Endothelial cell of umbilical vein (primary cell): ENCODE measurements around the gene ELF3. TPM values are rescaled to one million over a fixed set of nuclear protein-coding genes. Genes with fewer than 3 reads are reported as not detected.

ENCODE experiments used
- BruUV-seq: library from RNA; stranded (reverse); fragments of 400-500 nt; replicated peaks from 2 replicates; lab custom pipeline; 2021; lab: Mats Ljungman, UMichigan
- CTCF ChIA-PET: fragments of 300-600, 350-600 bp; sonication (Branson Sonifier 250); formaldehyde crosslinking; loops from one replicate; lab custom pipeline; 2021; ENCODE audit warnings: antibody characterized with exemption, inconsistent platforms; lab: Charles Lee
- POLR2A ChIA-PET: fragments of 300-600, 350-600 bp; sonication (Branson Sonifier 250); formaldehyde crosslinking; loops from one replicate; lab custom pipeline; 2021; ENCODE audit warnings: antibody characterized with exemption, inconsistent platforms; lab: Charles Lee
- DNase-seq: peaks from one replicate; pipeline ENCODE4 v3.0.0-alpha.2; 2011; ENCODE audit warnings: low read depth, low spot score
- FAIRE-seq: peaks from 2 replicates; lab custom pipeline; 2011; peaks lifted over from hg19 to GRCh38; lab: Jason Lieb, UNC
- H2AFZ ChIP-seq: 2 replicates; pipeline ENCODE4 v1.6.0; 2012; ENCODE audit warnings: low read depth, low read length, control low read depth, inconsistent platforms
- H3K27ac ChIP-seq: 2 replicates; pipeline ENCODE4 v1.5.1; 2011; ENCODE audit warnings: low read depth, mild to moderate bottlenecking, control low read depth, low read length, moderate library complexity; ENCODE audit not compliant: insufficient read depth
- H3K27me3 ChIP-seq, 2 experiments: 2 replicates each; pipeline versions ENCODE4 v1.6.0 to v1.6.1; 2011; ENCODE audit warnings: low read length in 2 of 2, mixed read lengths in 1 of 2; ENCODE audit not compliant: control insufficient read depth in 2 of 2, insufficient read depth in 2 of 2
- H3K36me3 ChIP-seq, 2 experiments: 2 replicates in 1 of 2; 3 replicates in 1 of 2; pipeline ENCODE4 v1.5.1; 2011; ENCODE audit warnings: low read length in 2 of 2, mild to moderate bottlenecking in 1 of 2, moderate library complexity in 1 of 2; ENCODE audit not compliant: control insufficient read depth in 2 of 2, insufficient read depth in 2 of 2; ENCODE audit errors: extremely low read depth in 1 of 2
- H3K4me1 ChIP-seq: 3 replicates; pipeline ENCODE4 v1.5.1; 2011; ENCODE audit warnings: mild to moderate bottlenecking, low read length; ENCODE audit not compliant: control insufficient read depth, insufficient read depth; ENCODE audit errors: extremely low read depth
- H3K4me2 ChIP-seq: 2 replicates; pipeline ENCODE4 v1.6.1; 2011; ENCODE audit warnings: low read length, control low read depth, mixed read lengths; ENCODE audit not compliant: insufficient read depth
- H3K4me3 ChIP-seq, 3 experiments: fragments of 200-600 bp in 1 of 3; sonication (generic), shearing (Covaris generic) in 1 of 3; replicated peaks in 1 of 3; 2 replicates each; pipeline ENCODE4 v1.5.1; 2011 to 2016; ENCODE audit warnings: control low read depth in 3 of 3, low read length in 3 of 3, mild to moderate bottlenecking in 2 of 3, inconsistent platforms in 1 of 3, low read depth in 1 of 3, moderate library complexity in 1 of 3; ENCODE audit not compliant: insufficient read depth in 1 of 3
- H3K79me2 ChIP-seq: 2 replicates; pipeline ENCODE4 v1.6.0; 2012; ENCODE audit warnings: low read length, inconsistent platforms; ENCODE audit not compliant: control insufficient read depth, insufficient read depth
- H3K9ac ChIP-seq: replicated peaks from 2 replicates; pipeline ENCODE3; 2011; ENCODE audit warnings: low read length, control low read depth; ENCODE audit not compliant: insufficient read depth; ENCODE audit errors: extremely low read depth
- H3K9me1 ChIP-seq: replicated peaks from 3 replicates; pipeline ENCODE4 v1.6.0; 2011; ENCODE audit warnings: mild to moderate bottlenecking, low read length; ENCODE audit not compliant: control insufficient read depth, insufficient read depth; ENCODE audit errors: extremely low read depth
- H3K9me3 ChIP-seq: replicated peaks from 2 replicates; pipeline ENCODE4 v1.5.1; 2012; ENCODE audit warnings: low read length, inconsistent platforms; ENCODE audit not compliant: control insufficient read depth, insufficient read depth
- H4K20me1 ChIP-seq: replicated peaks from 2 replicates; pipeline ENCODE3; 2011; ENCODE audit warnings: mild to moderate bottlenecking, low read length; ENCODE audit not compliant: control insufficient read depth, insufficient read depth; ENCODE audit errors: extremely low read depth
- CTCF ChIP-seq, 2 donors: IDR thresholded peaks; 1 replicate in 1 of 2; 2 replicates in 1 of 2; pipeline ENCODE4 v1.5.1; 2011; ENCODE audit warnings: low read length in 2 of 2, mild to moderate bottlenecking in 2 of 2, moderate library complexity in 2 of 2, control low read depth in 1 of 2, inconsistent platforms in 1 of 2, low read depth in 1 of 2; ENCODE audit not compliant: insufficient read depth in 1 of 2; ENCODE audit errors: extremely low read depth in 1 of 2
- EZH2 ChIP-seq: IDR thresholded peaks from 2 replicates; pipeline ENCODE4 v1.6.1; 2012; ENCODE audit warnings: borderline replicate concordance, low read depth, mild to moderate bottlenecking, moderate library complexity, low read length, inconsistent platforms; ENCODE audit not compliant: severe bottlenecking
- FOS ChIP-seq: IDR thresholded peaks from 2 replicates; pipeline ENCODE4 v1.6.1; 2011; ENCODE audit warnings: mild to moderate bottlenecking, low read length, moderate library complexity, borderline replicate concordance; ENCODE audit not compliant: insufficient read depth
- GATA2 ChIP-seq: IDR thresholded peaks from 2 replicates; pipeline ENCODE4 v1.7.0; 2011; ENCODE audit warnings: low read depth, mild to moderate bottlenecking, moderate library complexity, mixed read lengths, low read length; ENCODE audit not compliant: insufficient read length, insufficient read depth
- JUN ChIP-seq: IDR thresholded peaks from 2 replicates; pipeline ENCODE4 v1.6.1; 2011; ENCODE audit warnings: borderline replicate concordance, low read depth; ENCODE audit not compliant: insufficient read length, insufficient read depth
- MAX ChIP-seq: IDR thresholded peaks from 2 replicates; pipeline ENCODE4 v1.6.1; 2011; ENCODE audit not compliant: insufficient read depth, insufficient read length
- MYC ChIP-seq: IDR thresholded peaks from one replicate; pipeline ENCODE4 v1.6.1; 2011; ENCODE audit warnings: mild to moderate bottlenecking, low read depth, low read length
- POLR2A ChIP-seq: IDR thresholded peaks from 2 replicates; pipeline ENCODE4 v1.6.1; 2012; ENCODE audit warnings: low read depth, mild to moderate bottlenecking, control low read depth, low read length
- POLR2AphosphoS5 ChIP-seq: IDR thresholded peaks from 2 replicates; pipeline ENCODE4 v1.6.1; 2012; ENCODE audit warnings: low read depth, mild to moderate bottlenecking, control low read depth, low read length, moderate library complexity; ENCODE audit not compliant: insufficient read depth
- dilution Hi-C: fragments of 300-500 bp; cut with MboI; formaldehyde crosslinking; loops from one replicate; pipeline ENCODE4 v1.15.0; 2019; ENCODE audit warnings: low sequenced_read_pairs; ENCODE audit not compliant: extremely low pct_ligation_motif_present
- intact Hi-C: fragments of 100-400 bp; cut with micrococcal nuclease; formaldehyde crosslinking; loops from one replicate; pipeline ENCODE4 v1.10.0; 2022
- polyA plus RNA-seq, 4 experiments: library from polyadenylated mRNA; depleted of rRNA in 3 of 4; stranded (reverse) in 3 of 4; unstranded in 1 of 4; fragments of >200 nt; gene quantifications; 2 replicates each; pipeline versions ENCODE4 v1.2.1 to v1.2.3, GENCODE V29; 2011 to 2012; ENCODE audit warnings: missing spikeins in 1 of 4
- total RNA-seq: library from RNA; stranded (reverse); gene quantifications from 2 replicates; pipeline ENCODE4 v1.2.3, GENCODE V29; 2021

ELF3 gene
- total and polyA plus RNA-seq, 2 donors (not counting 3 experiments of a cell fraction or from before 2014, with no cell fraction given) = 0.07 to 0.29 TPM

- CTCF ChIA-PET = interaction anchor here (4.4 kb wide), 1 partner anchor 14 kb away, joined by 21 read pairs; no protein-coding TSS in a partner anchor
These were observed 25.0 kb upstream of the ELF3 start for GRCh38 chr1:201985355-201985754.

More at GRCh38 chr1:201985355-201985754, 25.0 kb upstream of the ELF3 start:
- no peak for TF ChIP-seq JUN
- no peak for TF ChIP-seq EZH2
- TF ChIP-seq GATA2 = no peak
- no peak for TF ChIP-seq MAX
- TF ChIP-seq POLR2AphosphoS5 = no peak
- no peak for TF ChIP-seq MYC
- no peak for TF ChIP-seq POLR2A
- no peak for TF ChIP-seq FOS
- TF ChIP-seq CTCF (IDR thresholded peaks at IDR 0.05; ENCODE audit: extremely low read depth in 1 of 2, insufficient read depth in 1 of 2, low read depth in 1 of 2, low read length in 2 of 2) = no peak
- Histone ChIP-seq H3K9me3 (no peaks in the 10 kb centered on the region), H2AFZ (no peak overlapping the region), H3K4me1 (peaks cover 8% of the 10 kb centered on the region), H3K79me2 (peaks cover 23% of the 10 kb centered on the region), H3K4me3 (no peak overlapping the region), H4K20me1 (no peaks in the 10 kb centered on the region), H3K9ac (no peak overlapping the region), H3K36me3 (peaks cover 2 to 5% of the 10 kb centered on the region in 2 experiments), H3K4me2 (no peak overlapping the region), H3K27me3 (no peaks in the 10 kb centered on the region), H3K9me1 (no peaks in the 10 kb centered on the region), H3K27ac (no peak overlapping the region)
- POLR2A ChIA-PET = no interaction called here
- BruUV-seq = no TSS peak
- DNase-seq = no peak
- FAIRE-seq = no peak
- intact Hi-C loops = no loop called here
- dilution Hi-C loops = no loop called here
